A549 (cell line): ENCODE data around the gene C1QTNF9. TPM values are rescaled to one million over a fixed set of nuclear protein-coding genes. Genes with fewer than 3 reads are reported as not detected.

Experiments used
- ATAC-seq, 2 experiments: fragments of 200-7000 bp in 1 of 2; fragments of >200 bp in 1 of 2; cut with Nextera tagmentation in 1 of 2; cut with Tn5 transposase in 1 of 2; 3 replicates each; pipeline versions ENCODE4 v1.8.0 to v1.9.1; 2018 to 2020; ENCODE audit warnings: mild to moderate bottlenecking in 1 of 2, moderate library complexity in 1 of 2
- CTCF ChIA-PET: fragments of 300-600 bp; sonication (Branson Sonifier 250); formaldehyde crosslinking; extraction: SDS; loops from one replicate; lab custom pipeline; 2021; ENCODE audit warnings: antibody characterized with exemption, inconsistent platforms; lab: Yijun Ruan, JAX
- POLR2A ChIA-PET: fragments of 350-600 bp; formaldehyde crosslinking; extraction: SDS; loops from one replicate; lab custom pipeline; 2021; ENCODE audit warnings: antibody characterized with exemption, inconsistent platforms; lab: Yijun Ruan, JAX
- DNase-seq, 2 experiments: peaks; one replicate each; pipeline versions ENCODE4 v3.0.0 to v3.0.0-alpha.2; 2011 to 2016; ENCODE audit warnings: low read depth in 1 of 2, low spot score in 1 of 2
- FAIRE-seq: peaks from 2 replicates; lab custom pipeline; 2011; peaks lifted over from hg19 to GRCh38; lab: Jason Lieb, UNC
- H3K27ac ChIP-seq, 2 experiments: fragments of >200 bp; sonication (Bioruptor Twin); formaldehyde crosslinking; 3 replicates each; pipeline ENCODE4 v1.5.1; 2016 to 2017
- H3K4me1 ChIP-seq: fragments of >200 bp; sonication (Bioruptor Twin); formaldehyde crosslinking; 3 replicates; pipeline ENCODE4 v1.6.1; 2016
- H3K4me2 ChIP-seq: fragments of >200 bp; sonication (Bioruptor Twin); formaldehyde crosslinking; 3 replicates; pipeline ENCODE4 v1.6.1; 2016
- H3K4me3 ChIP-seq: fragments of >200 bp; sonication (Bioruptor Twin); formaldehyde crosslinking; 3 replicates; pipeline ENCODE4 v1.5.1; 2016
- H3K9me3 ChIP-seq: fragments of >200 bp; sonication (Bioruptor Twin); formaldehyde crosslinking; 3 replicates; pipeline ENCODE4 v1.6.1; 2016
- BCL3 ChIP-seq: fragments of >200 bp; sonication (Bioruptor Twin); formaldehyde crosslinking; IDR thresholded peaks from 3 replicates; pipeline ENCODE4 v1.6.1; 2016
- BHLHE40 ChIP-seq: IDR thresholded peaks from 2 replicates; pipeline ENCODE4 v1.6.1; 2012; ENCODE audit warnings: low read depth, low read length, inconsistent platforms
- CEBPB ChIP-seq, 2 experiments: fragments of >200 bp in 1 of 2; sonication (Bioruptor Twin) in 1 of 2; formaldehyde crosslinking in 1 of 2; IDR thresholded peaks; 2 replicates each; pipeline ENCODE4 v1.6.1; 2012 to 2016
- CTCF ChIP-seq: fragments of >200 bp; sonication (Bioruptor Twin); formaldehyde crosslinking; IDR thresholded peaks from 3 replicates; pipeline ENCODE4 v1.5.1; 2016
- E2F6 ChIP-seq: IDR thresholded peaks from 2 replicates; pipeline ENCODE4 v1.6.1; 2012; ENCODE audit warnings: low read depth, borderline replicate concordance
- EHF ChIP-seq: fragments of 250-450 bp; sonication (Bioruptor Pico); IDR thresholded peaks from 2 replicates; pipeline ENCODE4 v1.5.0; 2020; ENCODE audit warnings: mild to moderate bottlenecking
- EHMT2 ChIP-seq: fragments of 200-600 bp; sonication (generic); IDR thresholded peaks from 2 replicates; pipeline ENCODE4 v1.6.1; 2016; ENCODE audit warnings: antibody characterized with exemption, low read depth, mild to moderate bottlenecking, moderate library complexity
- FOXS1 ChIP-seq: fragments of 250-450 bp; sonication (Bioruptor Pico); IDR thresholded peaks from 2 replicates; pipeline ENCODE4 v1.5.0; 2020; ENCODE audit warnings: mild to moderate bottlenecking, moderate library complexity
- GATA3 ChIP-seq: IDR thresholded peaks from 2 replicates; pipeline ENCODE4 v1.6.1; 2012; ENCODE audit warnings: borderline replicate concordance
- HES2 ChIP-seq: fragments of >200 bp; sonication (Bioruptor Twin); formaldehyde crosslinking; IDR thresholded peaks from 2 replicates; pipeline ENCODE4 v1.6.1; 2016
- HEYL ChIP-seq: fragments of 250-450 bp; sonication (Bioruptor Pico); IDR thresholded peaks from 2 replicates; pipeline ENCODE4 v1.8.0; 2021; ENCODE audit warnings: mild to moderate bottlenecking, moderate library complexity
- HOXB13 ChIP-seq: fragments of 250-450 bp; sonication (Bioruptor Pico); IDR thresholded peaks from 2 replicates; pipeline ENCODE4 v1.5.0; 2020; ENCODE audit warnings: low read depth, mild to moderate bottlenecking, moderate library complexity
- JUN ChIP-seq, 2 experiments: fragments of >200 bp; sonication (Bioruptor Twin); formaldehyde crosslinking; IDR thresholded peaks; 2 replicates in 1 of 2; 3 replicates in 1 of 2; pipeline ENCODE4 v1.6.1; 2016 to 2017
- JUNB ChIP-seq: fragments of >200 bp; sonication (Bioruptor Twin); formaldehyde crosslinking; IDR thresholded peaks from 2 replicates; pipeline ENCODE4 v1.6.1; 2016
- KDM5A ChIP-seq: fragments of 200-600 bp; sonication (generic); IDR thresholded peaks from 2 replicates; pipeline ENCODE4 v1.6.1; 2016; ENCODE audit warnings: antibody characterized with exemption, mild to moderate bottlenecking
- MAFK ChIP-seq: fragments of 450-650 bp; IDR thresholded peaks from 2 replicates; pipeline ENCODE4 v1.6.1; 2014; ENCODE audit not compliant: partially characterized antibody
- MAX ChIP-seq: IDR thresholded peaks from 2 replicates; pipeline ENCODE4 v1.6.1; 2012
- MAZ ChIP-seq: fragments of 150-350 bp; IDR thresholded peaks from 2 replicates; pipeline ENCODE4 v1.6.1; 2014; ENCODE audit warnings: antibody characterized with exemption, low read depth, low read length, borderline replicate concordance
- NFE2L2 ChIP-seq: fragments of 150-350 bp; conservative IDR thresholded peaks from 2 replicates; pipeline ENCODE4 v1.6.1; 2014; ENCODE audit warnings: low read length
- PBX3 ChIP-seq: IDR thresholded peaks from 2 replicates; pipeline ENCODE4 v1.6.1; 2012
- PHF8 ChIP-seq: fragments of 200-600 bp; sonication (generic); IDR thresholded peaks from 2 replicates; pipeline ENCODE4 v1.6.1; 2016; ENCODE audit warnings: low read depth, mild to moderate bottlenecking, antibody characterized with exemption, moderate library complexity, borderline replicate concordance
- RCOR1 ChIP-seq: fragments of 150-350 bp; IDR thresholded peaks from 2 replicates; pipeline ENCODE4 v1.6.1; 2014; ENCODE audit warnings: antibody characterized with exemption, low read length, low read depth
- RNF2 ChIP-seq: fragments of 200-600 bp; sonication (generic); IDR thresholded peaks from 2 replicates; pipeline ENCODE4 v1.6.1; 2016; ENCODE audit warnings: low read depth, mild to moderate bottlenecking, antibody characterized with exemption, moderate library complexity, borderline replicate concordance
- SMC3 ChIP-seq: fragments of >200 bp; sonication (Bioruptor Twin); formaldehyde crosslinking; IDR thresholded peaks from 3 replicates; pipeline ENCODE4 v1.6.1; 2018; ENCODE audit warnings: inconsistent platforms
- SREBF2 ChIP-seq: fragments of 450-650 bp; IDR thresholded peaks from 2 replicates; pipeline ENCODE4 v1.6.1; 2014; ENCODE audit warnings: mild to moderate bottlenecking, moderate library complexity
- TFCP2L1 ChIP-seq: fragments of 250-450 bp; sonication (Bioruptor Pico); IDR thresholded peaks from 2 replicates; pipeline ENCODE4 v1.5.0; 2021; ENCODE audit warnings: mild to moderate bottlenecking
- TP53 ChIP-seq: fragments of 250-450 bp; sonication (Bioruptor Pico); IDR thresholded peaks from 2 replicates; pipeline ENCODE4 v1.5.0; 2021; ENCODE audit warnings: mild to moderate bottlenecking, moderate library complexity
- ZC3H11A ChIP-seq: fragments of 450-650 bp; IDR thresholded peaks from 2 replicates; pipeline ENCODE4 v1.6.1; 2014; ENCODE audit warnings: antibody characterized with exemption, mild to moderate bottlenecking
- ZFP36 ChIP-seq: fragments of 450-650 bp; IDR thresholded peaks from 2 replicates; pipeline ENCODE4 v1.6.1; 2014; ENCODE audit warnings: borderline replicate concordance; ENCODE audit not compliant: partially characterized antibody
- ZSCAN20 ChIP-seq: fragments of 250-450 bp; sonication (Bioruptor Pico); IDR thresholded peaks from 2 replicates; pipeline ENCODE4 v1.8.0; 2022; ENCODE audit warnings: mild to moderate bottlenecking, moderate library complexity
- WGBS: methylation state at CpG from one replicate; pipeline ENCODE4 v1.1.6; 2017; ENCODE audit errors: missing lambda C conversion rate; 5-methylcytosine and 5-hydroxymethylcytosine counted together
- polyA plus RNA-seq, 4 experiments: library from polyadenylated mRNA; depleted of rRNA in 3 of 4; stranded (reverse); fragments of >200 nt; fragmentation: RNase III in 1 of 4; extraction: RNeasy Plus Mini Kit Qiagen cat#74134 plus additional on column Dnase treatment in 1 of 4; gene quantifications; 2 replicates in 3 of 4; 3 replicates in 1 of 4; pipeline ENCODE4 v1.2.3, GENCODE V29; 2011 to 2017

The C1QTNF9 gene
- polyA plus RNA-seq, 2 of the 4 experiments (the other 2 are of a cell fraction) = not detected

- TF ChIP-seq NFE2L2 = no peak
These were observed 18.8 kb downstream of the C1QTNF9 start (continued) for GRCh38 chr13:24328145-24328544.

- no peak for FAIRE-seq
- ChIA-PET POLR2A (no interaction called here), CTCF (no interaction called here)
- Histone ChIP-seq H3K27ac (no peak overlapping the region), H3K4me3 (no peak overlapping the region), H3K4me2 (no peak overlapping the region), H3K9me3 (no peaks in the 10 kb centered on the region), H3K4me1 (no peaks in the 10 kb centered on the region)
- 83% methylated on average over 19 of the region's 36 CpGs for WGBS
- TF ChIP-seq ZC3H11A (no peak), PBX3 (no peak), ZSCAN20 (no peak), MAZ (no peak), RCOR1 (no peak), JUN (IDR thresholded peaks at IDR 0.05) (no peak), RNF2 (no peak), GATA3 (no peak), CTCF (no peak), MAFK (no peak), JUNB (no peak), HOXB13 (no peak), SREBF2 (no peak), CEBPB (IDR thresholded peaks at IDR 0.05) (no peak), EHMT2 (no peak), TFCP2L1 (no peak), KDM5A (no peak), BHLHE40 (no peak)
- no peak for DNase-seq
- no peak for ATAC-seq
These were observed 29.3 kb downstream of the C1QTNF9 start for GRCh38 chr13:24338721-24339120.

GRCh38 chr13:24339937-24340607 lies 30.7 kb downstream of the C1QTNF9 start:
- no peak overlapping the region for H3K27ac ChIP-seq
- TF ChIP-seq TFCP2L1 (no peak), BHLHE40 (no peak), EHF (CRISPR knock-in tag) (no peak), GATA3 (no peak), FOXS1 (no peak), HES2 (no peak), TP53 (CRISPR knock-in tag) (no peak), MAFK (no peak), MAX (no peak), PHF8 (no peak), CEBPB (IDR thresholded peaks at IDR 0.05) (no peak), E2F6 (no peak), NFE2L2 (no peak), HEYL (no peak), SMC3 (no peak), BCL3 (no peak), ZFP36 (no peak), ZSCAN20 (no peak)
- TF ChIP-seq, all 56 proteins: peak for 0
- ChIA-PET POLR2A (no interaction called here), CTCF (interaction anchor here (0.6 kb wide), 1 partner anchor 62 kb away, joined by 3 read pairs; no protein-coding TSS in a partner anchor)
- no peaks in the 10 kb centered on the region for H3K4me1 ChIP-seq
- H3K9me3 ChIP-seq = no peaks in the 10 kb centered on the region
- no peak for ATAC-seq
- no peak for DNase-seq
- H3K4me2 ChIP-seq = no peak overlapping the region
- H3K4me3 ChIP-seq = no peak overlapping the region
- 91% methylated on average over 28 of the region's 35 CpGs for WGBS
- no peak for FAIRE-seq
